HL-60 (cell line): ENCODE data around the gene MYOF.

Experiments used
- CTCF ChIP-seq: IDR thresholded peaks from one replicate; pipeline ENCODE4 v1.5.1; 2011; ENCODE audit warnings: low read length, control low read depth, inconsistent platforms; ENCODE audit not compliant: insufficient read depth
- GABPA ChIP-seq: IDR thresholded peaks from 2 replicates; pipeline ENCODE4 v1.6.1; 2012; ENCODE audit warnings: low read depth
- POLR2AphosphoS5 ChIP-seq: IDR thresholded peaks from 2 replicates; pipeline ENCODE4 v1.6.1; 2012; ENCODE audit warnings: low read depth
- REST ChIP-seq: IDR thresholded peaks from 2 replicates; pipeline ENCODE4 v1.6.1; 2012; ENCODE audit warnings: low read depth; ENCODE audit not compliant: insufficient replicate concordance
- SPI1 ChIP-seq: IDR thresholded peaks from 2 replicates; pipeline ENCODE4 v1.6.1; 2012; ENCODE audit warnings: low read depth, mild to moderate bottlenecking, borderline replicate concordance

- TF ChIP-seq CTCF = no peak
- TF ChIP-seq POLR2AphosphoS5 = no peak
- TF ChIP-seq REST = no peak
- TF ChIP-seq GABPA = no peak
- no peak for TF ChIP-seq SPI1
Observed at GRCh38 chr10:93274419-93274818, 207.7 kb downstream of the MYOF start.
